HG03575 (cell line): ENCODE results near the gene CSNK1E.
"Not testable (repeated sequence)": the region's sequence is repeated elsewhere in the genome, so short reads cannot be mapped to it uniquely, and the experiment has no call there.

Experiments
- ATAC-seq: cut with Tn5 transposase; IDR thresholded peaks from one replicate; pipeline ENCODE4 v1.9.1; 2021; ENCODE audit not compliant: unreplicated experiment, insufficient number of reproducible peaks, low FRiP score; ENCODE audit errors: extremely low read depth

CSNK1E gene

GRCh38 chr22:38317122-38317994, at the start of gene CSNK1E:
TSS of gene CSNK1E (minus strand) at chr22:38317433. CDS start at chr22:38314157, 3,276 bp downstream.
- no peak for ATAC-seq

DNA sequence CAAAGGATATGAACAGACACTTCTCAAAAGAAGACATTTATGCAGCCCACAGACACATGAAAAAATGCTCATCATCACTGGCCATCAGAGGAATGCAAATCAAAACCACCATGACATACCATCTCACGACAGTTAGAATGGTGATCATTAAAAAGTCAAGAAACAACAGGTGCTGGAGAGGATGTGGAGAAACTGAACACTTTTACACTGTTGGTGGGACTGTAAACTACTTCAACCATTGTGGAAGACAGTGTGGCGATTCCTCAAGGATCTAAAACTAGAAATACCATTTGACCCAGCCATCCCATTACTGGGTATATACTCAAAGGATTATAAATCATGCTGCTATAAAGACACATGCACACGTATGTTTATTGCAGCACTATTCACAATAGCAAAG, 48.6 kb upstream of the CSNK1E start:
- not testable (repeated sequence) for ATAC-seq

- ATAC-seq: not testable (repeated sequence)
Measured at GRCh38 chr22:38365174-38365573, 47.9 kb upstream of the CSNK1E start.

DNA sequence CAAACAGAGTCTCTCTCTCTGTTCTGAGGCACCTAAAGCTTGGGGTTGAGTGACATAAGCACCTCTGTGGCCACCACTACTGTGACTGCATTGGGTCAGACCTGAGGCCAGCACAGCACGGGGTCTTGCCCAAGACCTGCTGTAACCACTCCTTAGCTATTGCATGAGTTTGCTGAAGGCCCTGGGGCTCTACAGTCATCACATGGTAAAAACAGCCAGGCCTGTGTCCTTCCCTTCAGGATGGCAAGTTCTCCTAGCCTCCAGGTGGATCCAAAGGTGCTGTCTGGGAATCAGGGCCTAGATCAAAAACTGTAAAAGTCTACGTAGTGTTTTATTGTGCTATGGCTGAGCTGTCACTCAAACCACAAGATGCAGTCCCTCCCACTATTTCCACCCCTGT, 43.3 kb upstream of the CSNK1E start:
- ATAC-seq: not testable (repeated sequence)

GRCh38 chr22:38359817-38360216, 42.6 kb upstream of the CSNK1E start:
- not testable (repeated sequence) for ATAC-seq

DNA sequence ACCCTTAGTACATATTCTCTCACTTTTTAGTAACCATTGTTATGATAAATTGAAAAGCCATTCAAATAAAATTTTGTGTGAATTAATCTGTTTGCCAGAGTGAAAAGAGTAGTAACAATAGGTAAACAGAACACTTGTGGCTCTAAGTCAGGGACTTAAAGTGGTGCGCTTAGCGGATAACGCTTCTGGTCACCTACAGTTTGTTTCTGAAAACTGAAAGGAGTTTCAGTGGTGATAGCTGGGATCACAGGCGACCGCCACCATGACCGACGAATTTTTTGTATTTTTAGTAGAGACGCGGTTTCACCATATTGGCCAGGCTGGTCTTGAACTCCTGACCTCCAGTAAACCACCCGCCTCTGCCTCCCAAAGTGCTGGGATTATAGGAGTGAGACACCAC, 40.7 kb upstream of the CSNK1E start:
- ATAC-seq: not testable (repeated sequence)

GRCh38 chr22:38355275-38355674, 38.0 kb upstream of the CSNK1E start:
- ATAC-seq: no peak

DNA sequence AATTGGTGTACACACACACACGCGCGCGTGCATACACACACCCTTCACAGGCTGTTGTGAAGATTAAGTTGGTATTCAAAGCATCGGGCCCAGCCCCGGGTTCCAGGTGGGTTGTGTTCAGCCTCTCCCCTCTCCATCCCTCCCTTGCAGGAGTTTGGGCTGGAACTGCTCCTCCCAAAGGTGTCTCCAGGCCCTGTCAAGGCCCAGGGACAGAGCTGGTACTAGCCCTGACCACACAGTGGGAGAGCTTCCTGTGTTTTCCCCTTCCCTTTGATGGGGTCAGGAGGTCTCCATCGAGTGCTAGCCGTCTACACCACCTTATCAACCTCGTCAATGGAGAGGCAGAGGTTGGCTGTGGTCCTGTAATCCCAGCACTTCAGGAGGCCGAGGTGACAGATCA, 36.5 kb upstream of the CSNK1E start:
- no peak for ATAC-seq

DNA sequence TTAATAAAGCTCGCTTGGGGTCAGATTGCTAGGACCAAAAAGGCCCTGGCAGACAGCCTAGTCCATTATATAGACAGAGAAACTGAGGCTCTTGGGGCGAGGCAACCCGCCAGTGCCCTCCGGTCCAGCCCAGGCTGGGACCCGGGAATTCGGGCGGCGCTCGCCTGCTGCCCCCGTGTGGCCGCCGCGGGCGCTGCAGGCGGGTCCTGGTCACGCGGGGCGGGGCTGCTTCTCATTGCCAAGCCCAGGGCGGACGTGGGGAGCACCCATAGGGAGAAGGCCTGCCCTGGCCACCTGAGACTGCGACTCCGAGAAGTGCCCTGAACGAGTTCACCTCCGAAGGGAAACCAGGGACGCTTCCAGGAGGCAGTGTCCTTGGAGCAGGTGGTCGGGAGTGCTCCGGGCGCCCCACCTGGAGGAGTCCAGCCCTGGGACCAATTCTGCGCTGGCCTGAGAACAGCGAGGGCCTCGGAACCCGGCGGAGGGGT, 36.0 kb upstream of the CSNK1E start:
- no peak for ATAC-seq

GRCh38 chr22:38352436-38352835, 35.2 kb upstream of the CSNK1E start:
- ATAC-seq: no peak

DNA sequence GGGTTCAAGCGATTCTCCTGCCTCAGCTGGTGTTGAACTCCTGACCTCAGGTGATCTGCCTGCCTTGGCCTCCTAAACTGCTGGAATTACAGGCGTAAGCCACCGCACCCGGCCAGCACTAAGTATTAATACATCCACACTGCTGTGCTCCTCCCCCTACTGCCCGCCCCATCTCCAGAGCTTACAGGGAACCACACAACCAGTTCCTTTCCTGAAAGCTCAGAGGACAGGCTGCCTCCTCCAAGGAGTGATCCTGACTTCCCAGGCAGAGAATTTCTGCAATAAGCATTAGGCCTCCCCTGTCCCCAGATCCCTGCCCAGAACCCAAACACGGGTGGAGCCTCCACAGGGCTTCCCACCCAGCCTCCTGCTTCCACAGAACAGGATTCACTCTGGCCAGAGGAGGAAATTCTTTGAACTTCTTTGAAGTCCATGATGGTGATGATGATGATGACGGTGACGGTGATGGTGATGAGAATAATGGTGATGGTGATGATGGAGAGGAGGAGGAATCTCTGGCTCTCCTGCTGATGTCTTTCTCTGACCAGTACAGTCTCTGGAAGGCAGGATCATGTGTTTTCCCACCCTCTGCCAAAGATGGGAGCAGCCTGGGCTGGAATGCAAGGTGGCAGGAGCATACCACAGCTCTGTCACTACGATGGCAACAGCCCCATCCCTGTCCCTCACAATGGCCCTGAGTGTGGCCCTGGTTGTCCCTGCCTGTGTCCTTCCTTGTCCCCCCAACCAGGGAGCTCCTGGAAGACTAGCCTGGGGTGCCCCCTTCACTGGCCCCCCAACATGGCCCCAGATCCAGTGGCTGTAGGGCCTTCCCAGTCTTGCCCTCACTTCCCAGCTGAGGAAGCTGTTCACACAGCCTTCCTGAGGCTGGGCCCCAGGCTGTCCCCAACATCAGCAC, 33.5 kb upstream of the CSNK1E start:
- no peak for ATAC-seq

DNA sequence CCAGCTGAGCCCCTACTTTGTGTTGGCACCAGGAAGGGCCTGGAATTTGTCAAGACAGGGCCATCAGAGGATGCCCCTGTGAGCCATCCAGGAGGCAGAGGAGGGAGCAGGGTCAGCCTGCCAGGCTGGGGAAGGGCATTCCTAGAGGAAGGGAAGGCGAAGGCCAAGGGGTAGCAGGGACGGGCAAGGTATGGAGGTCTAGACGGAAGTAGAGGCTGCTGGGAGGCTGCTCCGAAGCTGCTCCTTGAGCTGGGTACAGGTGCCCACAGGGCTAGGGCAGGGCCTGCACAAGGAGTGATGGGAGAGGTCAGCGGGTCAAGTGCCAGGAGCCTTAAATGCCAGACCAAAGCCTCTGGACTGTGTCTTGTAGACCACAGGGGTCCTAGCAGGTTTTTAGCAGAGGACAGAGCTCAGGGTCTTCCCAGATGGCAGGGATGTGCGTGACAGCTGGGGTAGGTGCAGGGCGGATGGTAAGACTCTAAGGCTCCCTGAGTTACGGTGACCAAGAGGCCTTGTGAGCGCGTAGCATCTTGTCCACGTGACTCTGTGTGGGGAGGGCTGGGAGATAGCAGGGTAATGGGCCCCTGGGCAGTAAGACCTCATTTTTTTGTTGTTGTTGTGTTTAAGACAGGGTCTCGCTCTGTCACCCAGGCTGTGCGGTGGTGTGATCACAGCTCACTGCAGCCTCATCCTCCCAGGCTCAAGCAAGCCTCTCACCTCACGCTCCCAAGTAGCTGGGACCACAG, 31.7 kb upstream of the CSNK1E start:
- ATAC-seq: no peak

DNA sequence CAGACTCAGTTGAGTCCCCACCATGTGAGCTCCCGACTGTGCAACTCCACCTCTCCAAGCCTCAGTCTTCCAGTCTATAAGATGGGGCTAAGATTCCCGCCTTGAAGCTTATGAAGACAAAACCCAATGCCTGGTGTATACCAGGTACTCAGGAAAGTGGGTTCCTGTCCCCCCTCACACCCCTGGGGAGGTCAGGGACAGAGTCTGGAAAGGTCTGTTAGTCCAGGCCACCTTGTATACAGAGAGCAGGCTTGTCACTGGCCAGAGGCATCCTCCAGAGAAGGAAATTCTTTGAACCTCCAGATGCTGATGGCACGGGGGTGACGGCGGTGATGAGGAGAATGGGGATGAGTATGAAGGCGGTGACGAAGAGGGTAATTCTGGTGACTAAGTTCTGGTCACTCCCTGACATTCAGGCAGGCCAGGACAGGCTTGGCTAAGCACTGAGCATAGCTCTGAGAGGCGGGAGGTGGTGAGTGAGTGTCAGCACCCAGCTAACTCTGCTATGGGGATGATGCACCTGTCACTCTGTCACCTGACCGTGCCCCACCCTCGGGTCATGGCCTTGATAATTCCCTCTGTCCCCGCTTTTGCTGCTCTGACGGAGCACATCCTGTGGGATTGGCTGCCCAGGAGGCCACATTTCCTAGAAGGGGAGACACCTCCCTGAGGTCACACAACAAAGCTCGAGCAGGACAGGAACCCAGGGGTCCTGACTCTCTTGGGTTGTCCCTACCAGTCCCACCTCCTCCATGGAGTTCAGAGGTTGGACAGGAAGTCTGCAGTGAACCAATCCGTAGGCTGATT, 30.9 kb upstream of the CSNK1E start:
- ATAC-seq: no peak

DNA sequence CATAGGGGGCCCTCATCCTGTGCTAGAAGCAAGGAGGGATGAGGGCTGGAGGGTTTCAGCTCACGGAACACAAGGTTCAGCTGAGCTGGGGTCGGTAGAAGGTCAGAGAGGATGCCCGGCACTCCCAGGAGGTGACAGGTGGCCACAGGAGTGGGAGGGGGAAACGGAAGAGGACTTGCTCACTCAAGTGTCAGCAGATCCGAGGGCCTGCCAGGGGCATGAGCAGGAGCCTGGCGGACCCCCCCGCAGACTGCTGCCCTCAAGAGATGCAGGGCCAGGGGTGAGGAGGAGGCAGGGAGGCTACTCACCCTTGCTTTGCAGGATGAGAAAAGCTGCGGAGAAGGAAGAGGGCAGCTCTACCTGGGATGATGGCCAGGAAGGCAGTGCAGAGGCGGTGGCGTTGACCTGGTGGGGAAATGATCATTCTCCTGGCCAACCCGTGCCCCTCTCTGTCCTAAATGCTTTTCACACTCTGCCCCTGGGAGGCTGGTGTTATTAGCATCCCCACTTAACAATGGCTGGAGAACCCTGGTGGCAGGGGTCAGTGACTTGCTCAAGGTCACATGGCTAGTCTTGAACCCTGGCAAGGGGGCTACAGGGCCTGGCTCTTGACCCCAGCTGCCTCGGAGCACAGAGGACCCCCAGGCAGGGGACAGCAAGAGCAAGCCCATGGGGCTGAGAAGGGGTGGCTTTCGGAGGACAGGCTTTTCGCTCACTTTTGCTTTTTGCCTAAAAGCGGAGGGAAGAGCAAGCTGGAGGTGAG, 30.1 kb upstream of the CSNK1E start:
- no peak for ATAC-seq

GRCh38 chr22:38346506-38346905, 29.3 kb upstream of the CSNK1E start:
- ATAC-seq: no peak

DNA sequence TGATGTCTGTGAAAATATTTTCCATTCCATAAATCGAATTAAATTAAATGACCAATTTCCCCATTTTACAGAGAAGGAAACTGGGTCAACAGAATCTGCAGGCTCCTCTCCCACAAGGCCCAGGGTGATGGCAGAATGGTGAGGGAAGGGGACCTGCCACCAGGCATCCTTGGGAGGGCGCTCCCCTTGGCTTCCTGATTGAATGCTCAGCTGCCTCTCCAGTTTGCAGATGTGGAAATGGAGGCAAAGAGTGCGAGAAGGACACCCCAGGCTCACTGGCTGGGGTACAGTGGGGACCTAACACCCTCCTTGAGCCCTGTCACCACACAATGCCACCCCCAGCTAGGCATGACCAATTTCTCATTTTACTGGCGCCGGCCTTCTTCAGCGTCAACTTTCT, 28.5 kb upstream of the CSNK1E start:
- ATAC-seq: no peak

DNA sequence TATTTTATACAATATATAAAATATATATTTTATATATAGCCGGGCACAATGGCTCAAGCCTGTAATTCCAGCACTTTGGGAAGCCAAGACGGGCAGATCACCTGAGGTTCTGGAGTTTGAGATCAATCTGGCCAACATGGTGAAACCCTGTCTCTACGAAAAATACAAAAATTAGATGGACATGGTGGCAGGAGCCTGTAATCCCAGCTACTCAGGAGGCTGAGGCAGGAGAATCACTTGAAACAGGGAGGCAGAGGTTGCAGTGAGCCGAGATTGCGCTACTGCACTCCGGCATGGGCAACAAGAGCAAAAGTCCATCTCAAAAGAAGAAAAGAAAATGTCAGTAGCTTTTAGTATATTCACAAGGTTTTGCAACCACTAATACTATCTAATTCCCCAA, 22.7 kb upstream of the CSNK1E start:
- ATAC-seq: not testable (repeated sequence)
